ENCODE measurements around the gene CLEC18A.

DNA sequence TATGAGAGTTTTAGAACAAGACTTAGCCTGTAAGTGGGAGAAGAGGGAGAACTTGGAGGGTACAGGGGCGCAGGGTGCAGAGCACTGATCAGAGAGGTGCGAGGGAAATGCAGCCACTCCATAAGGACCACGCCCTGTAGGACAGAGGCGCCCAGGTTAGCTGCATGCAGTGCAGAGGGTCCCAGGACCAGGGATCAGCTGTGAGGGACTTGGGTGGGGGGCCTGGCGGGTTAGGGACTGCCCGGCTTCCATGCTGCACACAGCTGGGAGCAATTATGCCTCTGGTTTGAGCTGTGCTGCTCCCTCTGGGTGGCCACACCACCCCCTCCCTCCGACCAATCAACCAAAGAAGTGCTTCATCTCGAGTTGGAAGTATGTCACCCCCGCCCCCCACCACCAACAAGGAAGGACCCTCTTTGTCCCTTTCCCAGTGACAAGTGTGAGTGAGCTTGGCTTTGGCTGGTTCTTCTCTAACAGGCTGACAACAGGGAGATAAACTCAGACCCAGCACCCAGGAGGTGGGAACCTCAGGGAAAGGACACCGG is 22.2 kb upstream of the CLEC18A start:
- TF ChIP-seq POLR2A (IDR thresholded peaks at IDR 0.05) (no peak), CTCF (IDR thresholded peaks at IDR 0.05) (no peak)

Data from testis (tissue), 2 donors.